AG04450 (cell line): ENCODE measurements around the gene RIMBP2. TPM values are rescaled to one million over a fixed set of nuclear protein-coding genes. Genes with fewer than 3 reads are reported as not detected.

ENCODE experiments used
- CTCF ChIA-PET: fragments of 300-600, 350-600 bp; formaldehyde crosslinking; extraction: SDS; loops from one replicate; lab custom pipeline; 2022; ENCODE audit warnings: antibody characterized with exemption, inconsistent platforms; lab: Charles Lee
- POLR2A ChIA-PET: fragments of 350-600 bp; formaldehyde crosslinking; extraction: SDS; loops from one replicate; lab custom pipeline; 2021; ENCODE audit warnings: antibody characterized with exemption, inconsistent platforms; lab: Yijun Ruan, JAX
- DNase-seq: peaks from one replicate; pipeline ENCODE4 v3.0.0-alpha.2; 2011; ENCODE audit warnings: low read depth, low spot score
- H3K27ac ChIP-seq: one replicate; pipeline ENCODE4 v1.5.1; 2012; ENCODE audit warnings: low read depth, low read length, control low read depth
- H3K27me3 ChIP-seq: one replicate; pipeline ENCODE4 v1.6.0; 2012; ENCODE audit warnings: low read length; ENCODE audit not compliant: control insufficient read depth, insufficient read depth
- H3K4me3 ChIP-seq: 2 replicates; pipeline ENCODE4 v1.5.1; 2011; ENCODE audit warnings: mild to moderate bottlenecking, low read depth, low read length, control low read depth
- H3K9me3 ChIP-seq: 2 replicates; pipeline ENCODE4 v1.5.1; 2012; ENCODE audit warnings: low read length; ENCODE audit not compliant: control insufficient read depth, insufficient read depth
- polyA plus RNA-seq: library from polyadenylated mRNA; depleted of rRNA; stranded (reverse); fragments of >200 nt; gene quantifications from 2 replicates; pipeline ENCODE4 v1.2.3, GENCODE V29; 2011
- TF ChIP-seq, protein P1 (sequence below): IDR thresholded peaks from 2 replicates; pipeline ENCODE4 v1.5.1; 2011; ENCODE audit warnings: low read depth, low read length, control low read depth, inconsistent platforms

Gene RIMBP2
- polyA plus RNA-seq, 1 experiment = not detected

GRCh38 chr12:130655881-130656280 is 60.2 kb downstream of the RIMBP2 start:
- H3K27ac ChIP-seq = no peak overlapping the region
- H3K4me3 ChIP-seq = no peak overlapping the region
- no peaks in the 10 kb centered on the region for H3K27me3 ChIP-seq
- TF ChIP-seq, protein P1, sequence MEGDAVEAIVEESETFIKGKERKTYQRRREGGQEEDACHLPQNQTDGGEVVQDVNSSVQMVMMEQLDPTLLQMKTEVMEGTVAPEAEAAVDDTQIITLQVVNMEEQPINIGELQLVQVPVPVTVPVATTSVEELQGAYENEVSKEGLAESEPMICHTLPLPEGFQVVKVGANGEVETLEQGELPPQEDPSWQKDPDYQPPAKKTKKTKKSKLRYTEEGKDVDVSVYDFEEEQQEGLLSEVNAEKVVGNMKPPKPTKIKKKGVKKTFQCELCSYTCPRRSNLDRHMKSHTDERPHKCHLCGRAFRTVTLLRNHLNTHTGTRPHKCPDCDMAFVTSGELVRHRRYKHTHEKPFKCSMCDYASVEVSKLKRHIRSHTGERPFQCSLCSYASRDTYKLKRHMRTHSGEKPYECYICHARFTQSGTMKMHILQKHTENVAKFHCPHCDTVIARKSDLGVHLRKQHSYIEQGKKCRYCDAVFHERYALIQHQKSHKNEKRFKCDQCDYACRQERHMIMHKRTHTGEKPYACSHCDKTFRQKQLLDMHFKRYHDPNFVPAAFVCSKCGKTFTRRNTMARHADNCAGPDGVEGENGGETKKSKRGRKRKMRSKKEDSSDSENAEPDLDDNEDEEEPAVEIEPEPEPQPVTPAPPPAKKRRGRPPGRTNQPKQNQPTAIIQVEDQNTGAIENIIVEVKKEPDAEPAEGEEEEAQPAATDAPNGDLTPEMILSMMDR = no peak
- H3K9me3 ChIP-seq = peaks cover 76% of the 10 kb centered on the region
- no peak for DNase-seq
- ChIA-PET CTCF (no interaction called here), POLR2A (no interaction called here)

GRCh38 chr12:130655010-130655409 is 61.1 kb downstream of the RIMBP2 start:
- TF ChIP-seq, protein P1 = no peak
- H3K27me3 ChIP-seq = no peaks in the 10 kb centered on the region
- ChIA-PET CTCF (no interaction called here), POLR2A (no interaction called here)
- DNase-seq = no peak
- no peak overlapping the region for H3K4me3 ChIP-seq
- peaks cover 74% of the 10 kb centered on the region for H3K9me3 ChIP-seq
- no peak overlapping the region for H3K27ac ChIP-seq

GRCh38 chr12:130651188-130651959 is 64.7 kb downstream of the RIMBP2 start:
- DNase-seq = no peak
- Histone ChIP-seq H3K9me3 (peaks cover 71% of the 10 kb centered on the region), H3K27ac (no peak overlapping the region), H3K4me3 (no peak overlapping the region), H3K27me3 (no peaks in the 10 kb centered on the region)
- TF ChIP-seq, protein P1 = no peak
- CTCF ChIA-PET = no interaction called here
- POLR2A ChIA-PET = no interaction called here

- ChIA-PET CTCF (no interaction called here), POLR2A (no interaction called here)
- DNase-seq = no peak
- Histone ChIP-seq H3K9me3 (peaks cover 65% of the 10 kb centered on the region), H3K27me3 (no peaks in the 10 kb centered on the region), H3K4me3 (no peak overlapping the region), H3K27ac (no peak overlapping the region)
- TF ChIP-seq, protein P1 = no peak
These were observed 66.0 kb downstream of the RIMBP2 start for GRCh38 chr12:130650131-130650530.
